SH-SY5Y (cell line): ENCODE results near the gene CHMP2A.
A peak's percentile ranks its signal among the peaks of the same experiment; 100 is the strongest.

Source experiments
- GATA2 ChIP-seq: IDR thresholded peaks from 2 replicates; pipeline ENCODE4 v1.6.1; 2011; ENCODE audit warnings: mild to moderate bottlenecking, low read depth, low read length
- GATA3 ChIP-seq: IDR thresholded peaks from 2 replicates; pipeline ENCODE4 v1.6.1; 2011; ENCODE audit warnings: low read depth, mild to moderate bottlenecking, low read length, moderate library complexity

Gene CHMP2A

DNA sequence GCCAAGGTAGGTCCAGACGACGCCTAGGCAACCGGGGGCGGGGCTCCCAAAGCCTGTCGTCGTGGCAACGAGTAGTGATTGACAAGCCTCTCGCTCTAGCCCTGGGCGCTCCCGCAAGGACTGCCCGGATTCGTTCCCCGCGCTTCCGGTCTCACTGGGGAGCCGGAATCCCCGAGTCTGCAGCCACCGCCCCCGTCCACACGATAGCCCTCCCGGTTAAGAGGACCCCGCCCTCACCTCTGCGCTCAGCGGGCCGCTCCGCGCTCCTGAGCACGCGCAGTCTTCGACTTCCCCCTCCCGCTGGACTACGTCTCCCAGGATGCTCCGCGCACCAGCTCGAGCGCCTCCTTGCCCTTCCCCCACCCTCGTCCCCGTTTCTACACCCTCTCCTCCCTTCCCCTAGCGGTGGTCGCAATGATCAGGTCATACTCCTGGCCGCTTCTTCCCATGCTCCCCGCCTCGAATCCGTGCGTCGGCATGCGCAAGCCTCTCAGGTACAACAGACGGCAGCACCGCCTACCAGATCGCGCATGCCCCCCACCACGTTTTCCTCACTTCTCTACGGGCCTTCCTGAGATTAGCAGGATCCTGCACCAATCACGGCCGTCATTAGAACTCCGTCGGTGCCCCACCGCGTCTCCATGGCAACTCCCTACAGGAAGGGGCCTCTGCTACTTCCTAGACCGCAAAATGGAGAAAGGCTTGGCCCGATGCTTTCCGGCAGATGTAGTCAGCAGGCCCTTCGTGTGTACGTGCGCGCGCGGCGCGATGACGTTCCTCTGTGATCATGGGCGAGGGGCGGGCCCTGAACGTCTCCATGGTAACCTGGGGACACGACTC is 18.1 kb upstream of the CHMP2A start, which contains the start of gene MZF1:
MZF1 (minus strand) TSS at position 518 of the 840 bp plus-strand sequence. CDS start 1,946 bp downstream, outside the sequence.
- TF ChIP-seq GATA2 (no peak), GATA3 (no peak)

DNA sequence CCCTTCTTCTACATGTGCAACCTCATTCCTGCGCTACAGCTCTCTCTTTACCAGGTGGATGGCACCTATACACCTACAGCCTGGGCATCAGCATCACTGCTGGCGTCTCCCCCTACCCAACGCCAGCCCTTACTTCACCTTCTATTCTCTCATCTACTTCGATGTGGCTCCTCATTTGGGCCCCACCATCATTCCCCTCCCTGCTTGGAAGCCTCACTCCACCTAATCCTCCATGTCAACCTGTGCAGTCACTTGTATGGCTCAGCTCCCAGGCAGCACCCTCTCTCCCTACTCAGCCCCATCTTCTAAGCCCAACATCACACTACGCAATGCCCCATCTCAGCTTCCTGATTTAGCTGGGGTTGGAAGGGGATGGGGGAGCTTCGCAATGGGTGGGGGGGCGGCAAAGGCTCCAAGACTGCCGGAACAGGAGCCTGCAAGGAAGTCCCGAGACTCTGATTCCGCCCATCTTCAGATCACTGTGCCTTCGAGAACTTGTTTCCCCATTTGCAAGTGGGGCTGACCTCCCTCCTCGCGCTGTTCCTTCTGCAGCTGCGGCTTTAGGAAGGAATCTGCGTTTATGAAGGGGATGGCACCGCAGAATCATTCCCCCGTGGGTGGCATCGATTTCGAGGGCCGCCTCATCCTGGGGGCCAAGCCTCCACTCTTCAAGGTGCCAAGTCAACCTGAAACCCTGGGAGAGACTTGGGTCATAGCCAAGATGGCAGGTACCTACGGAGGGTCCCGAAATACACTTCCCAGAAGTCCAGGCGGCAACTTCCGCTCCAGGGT is 17.3 kb upstream of the CHMP2A start:
- TF ChIP-seq GATA3 (no peak), GATA2 (no peak)

DNA sequence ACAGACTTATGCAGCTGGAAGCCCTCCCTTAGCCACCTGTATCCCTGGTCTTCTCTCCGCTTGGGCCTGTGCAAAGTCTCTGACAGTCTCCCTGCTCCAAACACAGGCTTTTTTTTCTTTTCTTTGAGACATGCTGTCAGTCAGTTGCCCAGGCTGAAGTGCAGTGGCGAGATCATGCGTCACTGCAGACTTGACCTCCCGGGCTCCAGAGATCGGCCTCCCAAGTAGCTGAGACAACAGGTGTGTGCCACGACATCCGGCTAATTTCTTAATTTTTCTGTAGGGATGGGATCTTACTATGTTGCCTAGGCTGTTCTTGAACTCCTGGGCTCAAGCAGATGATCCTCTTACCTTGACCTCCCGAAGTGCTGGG is 16.7 kb upstream of the CHMP2A start:
- TF ChIP-seq GATA2 (no peak), GATA3 (no peak)

DNA sequence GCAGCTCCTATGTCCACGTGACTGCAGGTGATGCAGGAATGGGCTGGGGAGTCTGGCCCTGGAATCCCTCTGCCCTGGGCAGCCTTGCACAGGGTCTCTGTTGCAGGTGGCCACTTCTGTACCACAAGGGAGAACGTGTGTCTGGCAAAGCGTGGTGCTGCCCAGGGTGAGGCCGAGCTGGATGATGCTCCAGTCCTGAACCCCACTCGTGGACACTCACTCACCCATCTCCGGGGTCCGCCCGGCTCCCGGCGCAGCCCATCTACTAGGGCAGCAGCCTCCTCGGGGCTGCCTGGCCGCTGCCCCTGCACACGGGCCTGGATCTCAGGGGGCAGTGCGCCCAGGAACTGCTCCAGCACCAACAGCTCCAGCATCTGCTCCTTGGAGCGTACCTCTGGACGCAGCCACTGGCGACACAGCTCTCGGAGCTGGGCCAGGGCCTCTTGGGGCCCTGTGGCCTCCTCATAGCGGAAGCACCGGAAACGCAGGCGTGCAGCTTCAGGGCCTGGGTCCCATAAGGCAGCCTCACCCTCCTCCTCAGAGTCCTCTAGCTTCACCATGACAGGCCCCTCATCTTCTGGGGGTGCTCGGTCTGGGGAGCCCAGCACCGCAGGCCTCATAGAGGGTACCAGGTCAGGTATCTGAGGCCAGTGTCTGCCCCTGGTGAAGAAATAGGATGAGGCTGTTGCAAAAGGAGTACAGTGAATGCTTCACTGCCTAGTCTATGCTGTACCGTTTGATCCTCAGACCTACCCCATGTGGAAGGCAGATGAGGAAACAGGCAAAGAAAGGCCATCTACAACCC is 16.1 kb upstream of the CHMP2A start:
- no peak for TF ChIP-seq GATA2
- TF ChIP-seq GATA3, result no peak

DNA sequence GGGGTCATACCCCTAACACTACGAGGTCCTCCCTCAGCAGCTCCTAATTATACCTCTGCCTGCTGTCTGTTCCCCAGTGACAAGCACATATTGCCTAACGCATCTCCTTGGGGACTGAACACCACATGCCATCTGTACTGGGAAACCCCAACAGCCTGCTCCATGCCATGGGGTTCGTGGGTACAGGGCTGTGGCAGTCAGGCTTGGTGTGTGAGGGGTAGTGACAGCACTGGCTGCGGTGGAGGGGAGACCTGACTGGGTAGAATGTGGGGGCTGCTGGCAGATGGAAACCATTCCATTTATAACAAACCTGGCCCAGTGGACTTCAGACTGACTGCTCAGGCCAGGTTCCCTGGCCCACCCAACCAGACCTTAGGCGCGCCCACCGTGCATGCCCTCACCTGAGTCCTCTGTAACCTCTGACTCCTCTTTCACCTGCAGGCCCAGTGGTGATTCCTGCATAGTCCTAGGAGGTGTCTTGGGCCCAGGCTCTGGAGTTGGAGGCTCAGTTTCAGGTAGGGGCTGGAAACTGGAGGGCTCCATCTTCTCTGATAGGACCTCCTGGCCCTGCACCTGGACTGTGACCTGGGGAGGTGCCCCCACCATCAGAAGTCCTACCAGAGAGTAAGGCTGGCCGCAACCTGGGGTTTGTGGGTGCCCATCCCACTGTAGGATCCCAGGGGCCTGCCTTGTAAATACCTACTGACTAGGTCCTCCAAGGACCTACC is 15.2 kb upstream of the CHMP2A start:
- no peak for TF ChIP-seq GATA3
- no peak for TF ChIP-seq GATA2

DNA sequence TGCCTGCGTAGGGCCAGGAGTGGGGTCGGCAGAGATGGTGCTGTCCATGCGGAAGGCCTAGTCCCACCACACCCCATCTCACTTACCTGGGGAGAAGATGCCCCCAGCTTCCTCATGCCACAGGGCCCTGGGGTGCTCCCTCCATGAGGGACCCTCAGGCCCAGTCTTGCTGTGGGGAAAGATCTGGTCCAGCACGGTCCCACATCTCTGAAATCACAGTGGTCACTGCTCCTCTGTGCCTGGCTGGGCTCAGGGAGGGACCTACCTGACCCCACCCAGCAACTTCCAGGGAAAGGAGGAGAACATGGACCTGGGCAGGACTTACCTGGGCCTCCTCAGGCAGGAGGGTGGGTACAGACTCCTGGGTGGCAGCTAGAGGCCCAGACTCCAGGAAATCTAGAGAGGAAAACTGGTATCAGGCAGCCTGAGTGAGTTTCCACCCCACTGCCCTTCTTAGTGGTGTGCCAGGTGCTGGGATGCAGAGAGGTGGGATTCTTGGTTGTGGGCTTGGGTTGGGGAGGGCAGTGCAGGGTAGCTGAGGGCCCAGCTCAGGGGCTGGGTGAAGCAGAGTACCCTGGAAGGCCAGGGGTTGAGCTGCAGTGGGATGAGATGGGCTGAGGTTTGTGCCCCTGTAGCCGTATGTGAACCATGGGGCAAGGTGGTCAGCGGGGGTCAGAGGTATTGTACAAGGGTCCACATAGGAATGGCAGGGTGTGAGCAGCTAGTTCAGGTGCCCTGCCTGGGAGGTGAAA is 14.5 kb upstream of the CHMP2A start:
- no peak for TF ChIP-seq GATA3
- no peak for TF ChIP-seq GATA2

DNA sequence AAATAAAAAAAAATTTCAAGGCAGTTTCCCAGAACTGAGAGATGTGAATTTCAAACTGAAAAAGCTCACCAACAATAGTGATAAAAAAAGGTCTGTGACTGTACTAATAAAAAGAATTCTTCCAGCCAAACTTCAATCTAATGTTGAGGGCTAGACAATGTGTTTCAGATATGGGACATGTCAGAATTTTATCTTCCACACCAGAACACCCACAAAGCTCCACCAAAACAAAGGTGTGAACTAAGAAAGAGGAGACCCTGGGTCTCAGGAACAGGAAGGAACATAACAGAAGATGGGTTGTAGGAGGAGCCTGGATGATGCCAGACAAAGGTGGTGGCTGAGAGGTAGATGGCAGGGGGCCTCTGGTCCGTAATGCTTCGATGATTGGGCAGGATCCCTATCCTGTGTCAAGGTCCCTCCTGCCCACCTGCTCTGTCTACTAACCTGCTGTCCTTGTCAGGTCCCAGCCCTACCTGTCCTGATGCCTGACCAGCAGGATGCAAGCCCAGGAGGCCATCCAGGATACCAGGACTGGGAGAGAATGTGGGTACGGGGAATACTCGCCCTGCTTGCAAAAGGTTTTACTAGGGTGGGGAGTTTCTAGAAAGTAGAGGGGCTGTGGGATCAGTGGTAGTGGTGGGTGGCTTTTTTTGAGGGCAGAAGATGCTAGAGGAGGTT is 13.7 kb upstream of the CHMP2A start:
- no peak for TF ChIP-seq GATA2
- TF ChIP-seq GATA3, result no peak

DNA sequence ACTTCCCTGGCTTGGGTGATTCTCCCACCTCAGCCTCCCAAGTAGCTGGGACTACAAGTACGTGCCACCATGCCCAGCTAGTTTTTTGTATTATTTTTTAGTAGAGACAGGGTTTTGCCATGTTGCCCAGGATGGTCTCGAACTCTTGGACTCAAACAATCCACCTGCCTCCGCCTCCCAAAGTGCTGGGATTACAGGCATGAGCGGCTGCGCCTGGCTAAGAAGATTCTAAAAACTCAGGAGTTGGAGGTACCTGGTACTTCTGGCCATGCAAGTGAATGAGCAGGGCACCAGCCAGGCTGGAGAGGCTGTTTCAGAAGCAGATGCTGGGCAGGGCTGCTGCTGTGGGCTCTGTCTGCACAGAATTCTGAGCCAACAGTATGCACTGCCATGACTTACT is 12.1 kb upstream of the CHMP2A start:
- no peak for TF ChIP-seq GATA3
- no peak for TF ChIP-seq GATA2

DNA sequence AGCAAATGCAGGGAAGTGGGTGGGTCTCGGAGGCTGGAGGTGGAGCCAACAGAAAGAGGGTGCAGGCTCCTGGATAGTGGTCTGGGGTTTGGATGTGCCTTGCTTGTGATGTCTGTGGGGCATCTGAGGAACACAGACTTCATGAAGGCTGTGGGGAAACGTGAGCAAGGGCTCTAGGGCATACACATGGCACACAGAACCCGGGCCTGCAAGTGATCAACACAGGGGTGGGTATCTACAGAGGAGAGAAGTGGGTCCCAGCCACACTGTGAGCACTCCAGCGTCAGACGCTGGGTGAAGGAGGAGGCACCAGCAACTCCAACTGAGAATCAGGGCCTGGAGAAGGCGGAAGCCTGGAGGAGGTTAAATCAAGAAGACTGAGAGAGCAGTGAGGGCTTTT is 8.9 kb upstream of the CHMP2A start:
- TF ChIP-seq GATA3 (no peak), GATA2 (no peak)

DNA sequence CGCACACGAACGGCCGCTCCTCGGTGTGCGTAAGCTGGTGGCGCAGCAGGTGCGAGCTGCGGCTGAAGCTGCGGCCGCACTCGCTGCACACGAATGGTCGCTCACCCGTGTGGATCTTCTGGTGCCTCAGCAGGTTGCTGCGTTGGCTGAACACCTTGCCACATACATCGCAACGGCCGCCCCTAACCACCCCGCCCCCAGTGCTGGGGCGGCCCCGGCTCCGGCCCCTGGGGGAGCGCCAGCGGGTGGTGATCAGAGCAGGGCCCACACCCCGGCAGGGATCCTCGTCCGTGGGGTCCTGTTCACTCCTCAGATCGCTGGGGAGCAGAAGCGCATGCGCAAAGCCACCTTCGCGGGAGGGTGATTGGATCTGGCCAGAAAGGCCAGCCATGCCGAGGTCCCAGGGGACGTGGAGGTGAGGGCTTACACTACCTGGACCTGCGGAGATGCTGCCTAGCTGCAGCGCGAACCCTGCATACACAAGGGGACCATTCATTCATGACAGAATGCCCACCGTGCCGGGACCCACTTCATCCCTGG is 8.2 kb upstream of the CHMP2A start:
- TF ChIP-seq GATA2 (0 out of 2 replicates have a peak, but pooled peaks have one; percentile 24), GATA3 (no peak)

DNA sequence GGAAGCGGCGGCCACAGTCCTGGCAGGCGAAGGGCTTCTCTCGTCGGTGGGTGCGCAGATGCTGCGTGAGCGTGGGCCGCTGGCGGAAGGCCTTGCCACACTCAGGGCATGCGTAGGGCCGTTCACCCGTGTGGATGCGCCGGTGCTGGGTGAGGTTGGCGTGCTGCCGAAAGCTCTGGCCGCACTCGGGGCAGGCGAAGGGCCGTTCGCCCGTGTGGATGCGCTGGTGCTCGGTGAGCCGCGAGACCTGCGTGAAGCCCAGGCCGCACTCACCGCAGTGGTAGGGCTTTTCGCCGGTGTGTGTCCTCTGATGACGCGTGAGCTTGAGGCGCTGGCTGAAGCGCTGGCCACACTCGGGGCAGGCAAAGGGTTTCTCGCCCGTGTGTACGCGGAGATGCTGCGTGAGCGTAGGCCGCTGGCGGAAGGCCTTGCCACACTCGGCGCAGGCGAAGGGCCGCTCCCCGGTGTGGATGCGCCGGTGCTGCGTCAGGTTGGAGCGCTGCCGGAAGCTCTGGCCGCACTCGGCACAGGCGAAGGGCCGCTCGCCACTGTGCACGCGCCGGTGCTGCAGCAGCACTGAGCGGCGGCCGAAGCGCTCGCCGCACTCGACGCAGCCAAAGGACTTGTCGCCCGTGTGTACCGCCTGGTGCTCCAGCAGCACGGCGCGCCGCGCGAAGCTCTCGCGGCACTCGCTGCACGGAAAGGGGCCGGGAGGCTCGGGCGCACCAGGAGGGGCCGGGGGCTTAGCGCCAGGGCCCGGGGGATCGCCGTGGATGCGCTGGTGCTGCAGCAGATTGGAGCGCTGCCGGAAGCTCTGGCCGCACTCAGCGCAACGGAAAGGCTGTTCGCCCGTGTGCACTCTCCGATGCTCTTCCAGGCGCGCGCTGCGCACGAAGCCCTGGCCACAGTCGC is 7.5 kb upstream of the CHMP2A start:
- TF ChIP-seq GATA2, result no peak
- no peak for TF ChIP-seq GATA3
